AG20443 (cell line): ENCODE results near the gene IRF4.

Experiments
- DNase-seq: peaks from one replicate; pipeline ENCODE4 v3.0.0; 2012; ENCODE audit warnings: low spot score, mixed read lengths

IRF4 gene

DNA sequence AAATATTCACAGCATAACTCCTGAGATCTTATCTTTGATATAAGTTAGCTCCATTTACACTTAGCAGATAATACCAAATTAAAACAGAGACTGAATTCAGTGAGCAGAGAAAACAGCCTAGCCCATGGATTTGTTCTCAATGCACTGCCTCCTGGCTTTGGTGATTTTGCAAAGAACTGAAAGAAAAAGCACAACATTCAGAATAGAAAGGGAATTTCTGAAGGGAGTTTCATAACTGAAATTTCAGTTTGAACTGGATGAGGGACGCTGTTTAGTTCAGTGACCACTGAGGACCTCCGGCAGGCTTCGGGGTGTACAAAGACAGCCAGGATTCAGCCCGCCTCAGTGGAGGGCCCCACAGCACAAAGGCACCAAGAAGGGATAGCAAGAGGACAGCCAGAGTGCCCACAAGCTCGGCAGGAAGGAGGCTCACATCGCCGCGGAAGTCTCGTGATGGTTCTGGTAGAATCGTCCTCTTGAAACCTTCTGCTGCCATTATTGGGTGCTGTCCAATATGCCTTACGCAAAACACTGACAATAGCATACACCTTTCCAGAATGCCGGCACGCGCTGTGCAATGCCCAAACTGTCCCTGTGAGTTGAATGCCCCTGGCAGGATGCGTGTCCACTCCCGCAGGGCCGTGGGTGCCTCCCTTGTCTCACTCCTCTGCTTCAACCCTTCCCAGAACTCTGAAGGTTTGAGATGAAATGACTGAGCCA, 9.7 kb upstream of the IRF4 start:
- no peak for DNase-seq

DNA sequence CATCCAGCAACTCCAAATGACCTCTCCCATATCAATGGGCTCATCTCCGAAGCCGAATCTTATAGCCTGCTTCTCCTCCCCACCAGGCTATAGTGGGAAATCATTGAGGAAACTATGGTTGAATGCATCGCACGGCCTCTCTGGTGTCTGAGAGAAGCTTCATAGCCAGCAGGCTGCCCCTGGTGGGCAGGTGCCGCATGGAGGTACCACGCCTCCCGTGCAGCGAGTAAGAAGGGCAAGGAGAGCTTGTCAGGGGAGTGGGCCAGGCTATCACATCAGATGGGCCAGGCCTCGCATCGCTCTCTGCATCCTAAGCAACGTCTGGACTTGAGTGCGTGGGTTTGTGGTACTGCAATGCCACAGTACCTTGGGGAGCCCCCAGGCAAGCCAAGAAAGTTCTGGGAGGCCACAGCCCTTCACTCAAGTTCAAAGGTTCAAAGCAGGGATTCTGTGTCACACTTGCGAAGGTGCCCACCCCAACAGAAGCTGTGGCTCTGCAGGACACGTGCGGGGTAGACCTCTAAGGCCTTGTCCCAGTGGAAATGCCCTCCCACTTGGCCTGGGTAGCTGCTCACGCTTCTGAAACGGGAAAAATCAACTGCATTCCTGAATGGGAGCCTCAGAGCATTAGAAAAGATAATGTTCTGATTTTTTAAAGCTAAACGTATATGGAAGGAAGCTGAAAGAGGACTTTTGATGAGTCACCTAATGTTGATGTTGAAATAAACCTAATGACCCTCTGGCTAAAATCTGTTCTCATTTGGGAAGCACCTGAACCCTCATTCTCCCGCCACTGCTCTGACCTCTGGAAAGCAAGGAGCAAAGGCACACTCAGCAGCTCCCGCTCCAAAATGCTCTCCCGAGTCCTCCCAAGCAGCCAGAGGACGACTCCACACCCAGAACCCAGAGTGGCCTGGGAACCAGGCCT, 8.4 kb upstream of the IRF4 start:
- no peak for DNase-seq

DNA sequence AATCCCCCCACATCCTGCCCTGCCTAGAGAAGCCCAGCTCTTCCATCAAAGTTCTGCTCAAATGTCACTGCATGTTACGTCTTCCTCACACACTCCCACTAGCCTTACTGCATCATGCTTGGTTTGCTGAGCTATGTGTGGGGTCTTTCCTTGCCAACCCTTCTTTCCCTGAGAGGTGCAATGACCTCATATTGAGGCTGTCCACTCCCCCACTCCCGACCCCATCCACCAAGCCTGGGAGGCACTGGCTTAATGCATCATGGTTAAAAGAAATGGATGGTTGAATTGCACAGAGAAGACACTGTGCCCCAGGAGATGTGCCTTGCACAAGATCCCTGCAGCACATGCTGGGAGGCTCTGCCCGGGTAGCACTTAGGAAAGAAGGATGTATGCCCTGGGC, 7.7 kb upstream of the IRF4 start:
- no peak for DNase-seq

DNA sequence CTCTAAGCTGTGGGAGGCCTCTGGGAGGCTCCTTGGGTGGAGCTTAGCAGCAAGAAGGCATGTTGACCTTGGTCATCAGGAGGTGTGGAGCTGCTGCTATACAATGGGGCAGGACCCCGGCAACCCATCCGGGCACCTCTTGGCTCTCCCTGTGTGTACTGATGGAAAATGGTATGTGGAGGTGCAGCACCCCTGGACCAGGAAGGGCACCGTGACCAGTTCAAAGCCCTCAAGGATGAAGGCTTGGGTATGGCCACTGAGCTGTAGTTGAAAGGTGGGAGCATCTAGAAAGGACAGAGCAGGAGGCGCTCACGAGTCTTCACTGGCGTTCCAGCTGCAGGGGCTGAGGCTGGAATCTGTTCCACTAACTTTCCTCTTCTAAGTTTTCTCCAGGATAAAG, 6.7 kb upstream of the IRF4 start:
- no peak for DNase-seq

- no peak for DNase-seq
Observed at GRCh38 chr6:385614-386013, 5.9 kb upstream of the IRF4 start.

DNA sequence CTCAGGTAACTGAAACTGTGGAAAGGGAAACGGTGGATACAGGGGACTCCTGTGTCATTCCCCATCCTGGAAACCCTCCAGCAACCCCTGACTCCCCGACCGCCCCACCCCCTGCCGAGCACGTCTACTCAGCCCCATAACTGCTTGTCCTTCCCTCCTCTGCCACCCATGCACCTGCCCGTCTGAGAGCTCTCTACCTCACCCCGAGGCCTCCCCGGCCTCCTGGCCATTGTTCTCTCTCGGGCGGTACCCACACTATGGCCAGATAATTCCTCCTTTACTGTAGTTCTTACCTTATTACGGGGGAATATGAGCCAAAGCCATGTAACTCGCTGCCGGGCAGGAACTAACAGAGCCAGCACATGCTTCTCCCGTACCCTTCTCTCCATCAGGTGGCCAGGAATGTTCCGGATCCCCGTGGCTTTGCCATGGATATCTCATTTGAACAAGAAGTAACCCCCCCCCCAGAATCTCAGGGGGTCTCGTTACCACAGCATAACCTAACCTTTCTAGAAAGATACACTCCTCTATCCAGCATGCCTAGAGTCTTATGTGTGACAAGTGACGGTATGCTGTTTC, 4.8 kb upstream of the IRF4 start:
- DNase-seq = no peak

- no peak for DNase-seq
Observed at GRCh38 chr6:387293-387741, 4.2 kb upstream of the IRF4 start.

GRCh38 chr6:388202-388903, 3.2 kb upstream of the IRF4 start:
- no peak for DNase-seq

- DNase-seq = no peak
Observed at GRCh38 chr6:389143-389542, 2.4 kb upstream of the IRF4 start.

- no peak for DNase-seq
Observed at GRCh38 chr6:389622-390021, 1.9 kb upstream of the IRF4 start.

GRCh38 chr6:390914-391558, 516 bp upstream of the IRF4 start:
- DNase-seq = no peak

DNA sequence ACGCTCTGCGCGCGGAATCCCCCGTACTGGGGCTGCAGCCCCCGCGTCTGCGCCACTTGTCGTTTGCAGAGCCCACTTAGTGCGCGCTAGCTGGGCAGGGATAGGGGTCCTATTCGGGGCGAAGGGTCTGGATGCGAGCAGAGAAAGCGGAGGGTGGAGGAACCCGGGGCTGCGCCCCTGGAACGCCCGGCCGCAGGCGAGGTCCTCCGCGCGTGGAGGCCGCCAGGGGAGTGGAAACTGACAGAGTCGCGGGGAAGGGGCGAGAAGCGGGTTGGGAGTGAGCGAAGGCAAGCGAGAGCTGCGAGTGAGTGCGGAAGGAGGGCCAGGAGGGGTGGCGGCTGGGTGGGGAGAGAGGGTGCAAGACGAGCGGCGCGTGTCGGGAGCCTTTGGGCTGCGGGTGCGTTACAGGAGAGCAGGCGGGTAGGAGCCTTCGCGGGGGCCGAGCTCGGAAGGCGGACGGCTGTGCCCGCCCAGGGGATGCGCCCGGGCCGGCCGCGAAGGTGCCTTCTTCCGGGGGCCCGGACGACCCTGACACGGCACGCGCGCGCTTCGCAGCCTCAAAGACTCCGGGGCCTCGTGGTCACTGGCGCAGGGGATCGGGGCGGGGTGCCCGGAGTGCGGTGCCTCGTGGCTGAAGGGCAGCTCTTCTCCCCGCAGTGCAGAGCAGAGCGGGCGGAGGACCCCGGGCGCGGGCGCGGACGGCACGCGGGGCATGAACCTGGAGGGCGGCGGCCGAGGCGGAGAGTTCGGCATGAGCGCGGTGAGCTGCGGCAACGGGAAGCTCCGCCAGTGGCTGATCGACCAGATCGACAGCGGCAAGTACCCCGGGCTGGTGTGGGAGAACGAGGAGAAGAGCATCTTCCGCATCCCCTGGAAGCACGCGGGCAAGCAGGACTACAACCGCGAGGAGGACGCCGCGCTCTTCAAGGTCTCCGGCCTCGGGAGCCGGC, 1.2 kb downstream of the IRF4 start:
- no peak for DNase-seq

- no peak for DNase-seq
Observed at GRCh38 chr6:393391-394221, 2.1 kb downstream of the IRF4 start.

DNA sequence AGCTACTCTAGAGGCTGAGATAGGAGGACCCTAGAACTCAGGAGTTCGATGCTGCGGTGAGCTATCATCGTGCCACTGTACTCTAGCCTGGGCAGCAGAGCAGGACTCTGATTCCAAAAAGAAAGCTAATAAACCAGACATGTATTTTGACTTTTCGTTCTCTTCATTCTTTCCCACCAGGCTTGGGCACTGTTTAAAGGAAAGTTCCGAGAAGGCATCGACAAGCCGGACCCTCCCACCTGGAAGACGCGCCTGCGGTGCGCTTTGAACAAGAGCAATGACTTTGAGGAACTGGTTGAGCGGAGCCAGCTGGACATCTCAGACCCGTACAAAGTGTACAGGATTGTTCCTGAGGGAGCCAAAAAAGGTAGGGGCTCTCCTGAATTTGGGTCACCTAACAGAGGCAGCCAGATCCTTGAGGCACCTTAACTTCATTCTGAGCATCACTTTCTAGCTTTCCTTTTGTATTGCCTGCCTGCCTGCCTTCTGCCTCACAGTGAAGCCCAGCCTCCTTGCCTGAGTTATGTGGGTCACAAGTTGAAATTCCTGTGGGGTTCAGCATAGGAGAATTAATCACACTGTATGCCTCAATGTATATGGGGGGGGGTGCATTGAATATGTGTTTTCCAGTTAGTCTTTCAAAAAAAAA, 3.2 kb downstream of the IRF4 start:
- no peak for DNase-seq

GRCh38 chr6:395432-396125, 4.0 kb downstream of the IRF4 start:
- DNase-seq = no peak

DNA sequence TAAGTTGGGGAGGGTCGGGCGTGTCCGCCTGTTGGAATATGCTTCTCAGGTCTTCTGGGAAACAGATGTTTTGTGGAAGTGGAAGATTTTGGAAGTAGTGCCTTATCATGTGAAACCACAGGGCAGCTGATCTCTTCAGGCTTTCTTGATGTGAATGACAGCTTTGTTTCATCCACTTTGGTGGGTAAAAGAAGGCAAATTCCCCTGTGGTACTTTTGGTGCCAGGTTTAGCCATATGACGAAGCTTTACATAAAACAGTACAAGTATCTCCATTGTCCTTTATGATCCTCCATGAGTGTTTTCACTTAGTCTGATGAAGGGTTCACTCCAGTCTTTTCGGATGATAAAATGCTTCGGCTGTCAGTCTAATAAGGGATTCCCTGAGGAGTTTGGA, 4.6 kb downstream of the IRF4 start:
- DNase-seq = no peak

GRCh38 chr6:397056-397455, 5.5 kb downstream of the IRF4 start:
- no peak for DNase-seq

DNA sequence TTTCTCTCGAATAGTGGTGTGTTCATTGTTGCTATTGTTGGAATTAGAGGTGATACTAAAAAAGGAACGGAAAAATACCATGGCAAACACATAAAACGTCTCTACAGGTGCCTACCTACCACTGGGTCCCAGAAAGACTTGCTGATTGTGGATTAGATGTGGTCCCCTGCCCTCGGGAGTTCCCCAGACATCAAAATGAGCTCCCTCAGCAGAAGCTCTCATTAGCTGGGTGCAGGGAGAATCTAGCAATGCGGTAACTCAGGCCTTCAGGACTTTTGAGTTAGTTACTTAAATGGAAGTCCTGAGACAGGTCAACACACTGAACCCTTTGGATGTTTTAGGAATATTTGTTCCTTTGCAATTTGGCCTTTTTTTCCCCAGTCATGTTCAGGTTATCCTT, 6.1 kb downstream of the IRF4 start:
- DNase-seq = no peak

DNA sequence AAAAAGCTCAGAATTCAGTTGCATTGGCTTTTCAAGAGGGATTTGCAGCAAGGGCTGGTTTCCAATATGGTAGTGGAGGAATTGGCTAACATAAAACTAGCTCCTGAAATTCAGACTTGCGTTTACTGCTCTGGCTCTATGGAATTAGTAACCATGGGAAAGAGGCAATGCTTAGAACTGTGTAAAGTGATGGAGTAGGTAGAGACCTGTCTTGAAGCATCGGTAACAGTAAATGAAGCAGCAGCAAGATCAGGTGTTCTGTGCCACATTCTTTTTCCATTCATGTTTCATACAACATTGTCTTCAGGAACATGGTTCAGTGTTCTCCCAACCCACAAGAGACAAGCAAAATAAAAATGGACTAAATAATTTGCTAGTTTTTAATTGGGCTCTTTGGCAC, 6.5 kb downstream of the IRF4 start:
- no peak for DNase-seq
